ENCODE measurements around the gene AREG. TPM values are rescaled to one million over a fixed set of nuclear protein-coding genes. Genes with fewer than 3 reads are reported as not detected.

Gene AREG
- total RNA-seq, 2 donors from 2014 or later: 4.6 to 22.8 TPM

GRCh38 chr4:74453829-74454742 is 9.2 kb downstream of the AREG start:
- intact Hi-C loops (cut with DNase I): no loop called here
- DNase-seq (no peak), ATAC-seq (no peak)

- DNase-seq (no peak), ATAC-seq (no peak)
- intact Hi-C loops (cut with DNase I): no loop called here
These were observed 10.6 kb downstream of the AREG start for GRCh38 chr4:74455361-74456055.

GRCh38 chr4:74456056-74456744 is 11.3 kb downstream of the AREG start:
- ATAC-seq (no peak), DNase-seq (no peak)
- intact Hi-C loops (cut with DNase I): no loop called here

- ATAC-seq (peak in 1 of 2 donors; percentile 21), DNase-seq (no peak)
- intact Hi-C loops (cut with DNase I): no loop called here
These were observed 12.0 kb downstream of the AREG start for GRCh38 chr4:74456849-74457395.

GRCh38 chr4:74460833-74461232 is 15.9 kb downstream of the AREG start:
- no peak for DNase-seq
- intact Hi-C loops (cut with DNase I): no loop called here
- ATAC-seq: no peak

- DNase-seq (no peak), ATAC-seq (no peak)
- intact Hi-C loops (cut with DNase I): no loop called here
These were observed 18.2 kb downstream of the AREG start for GRCh38 chr4:74463123-74463522.

GRCh38 chr4:74464291-74464690 is 19.4 kb downstream of the AREG start:
- DNase-seq: no peak
- intact Hi-C loops (cut with DNase I): no loop called here
- no peak for ATAC-seq

- no peak for DNase-seq
- ATAC-seq: no peak
- intact Hi-C loops (cut with DNase I): no loop called here
These were observed 21.3 kb downstream of the AREG start for GRCh38 chr4:74466242-74466641.

GRCh38 chr4:74471264-74471663 is 26.3 kb downstream of the AREG start:
- no peak for DNase-seq
- intact Hi-C loops (cut with DNase I): no loop called here
- no peak for ATAC-seq

GRCh38 chr4:74473155-74473811 is 28.3 kb downstream of the AREG start:
- intact Hi-C loops (cut with DNase I): no loop called here
- ATAC-seq (peak; percentile 81 to 92), DNase-seq (no peak)

- DNase-seq (no peak), ATAC-seq (peak in 1 of 2 donors; percentile 20)
- intact Hi-C loops (cut with DNase I): no loop called here
These were observed 29.6 kb downstream of the AREG start for GRCh38 chr4:74474345-74475090.

GRCh38 chr4:74475091-74475800 is 30.3 kb downstream of the AREG start:
- ATAC-seq (peak in 1 of 2 donors; percentile 78), DNase-seq (no peak)
- intact Hi-C loops (cut with DNase I): no loop called here

- ATAC-seq (no peak), DNase-seq (no peak)
- intact Hi-C loops (cut with DNase I): no loop called here
These were observed 31.0 kb downstream of the AREG start for GRCh38 chr4:74475946-74476345.

- no peak for ATAC-seq
- intact Hi-C loops (cut with DNase I): no loop called here
- no peak for DNase-seq
These were observed 34.1 kb downstream of the AREG start for GRCh38 chr4:74479009-74479408.

- no peak for ATAC-seq
- no peak for DNase-seq
- intact Hi-C loops (cut with DNase I): no loop called here
These were observed 35.3 kb downstream of the AREG start for GRCh38 chr4:74480267-74480666.

GRCh38 chr4:74481891-74482609 is 37.1 kb downstream of the AREG start:
- DNase-seq (no peak), ATAC-seq (no peak)
- intact Hi-C loops (cut with DNase I): no loop called here

- intact Hi-C loops (cut with DNase I): no loop called here
- DNase-seq (no peak), ATAC-seq (peak in 1 of 2 donors; percentile 44)
These were observed 38.4 kb downstream of the AREG start for GRCh38 chr4:74483226-74483911.

All from left cardiac atrium (tissue), 4 donors.